Activated naive CD8-positive, alpha-beta T cell treated with anti-CD3 and anti-CD28 coated beads, Interleukin-2, amount 50 U/mL, for 24 hours (primary cell): ENCODE data around the gene ABCG5.

Source experiments
- ATAC-seq: fragments of 150-1000 bp; cut with Tn5 transposase; one replicate; pipeline ENCODE4 v1.10.0; 2021
- DNase-seq: peaks from one replicate; pipeline ENCODE4 v3.0.0; 2021
- H3K27ac Mint-ChIP-seq: one replicate; pipeline ENCODE4 v1.8.0; 2021; ENCODE audit warnings: mild to moderate bottlenecking, mixed read lengths
- H3K27me3 Mint-ChIP-seq: one replicate; pipeline ENCODE4 v1.8.0; 2021; ENCODE audit warnings: mixed read lengths
- H3K36me3 Mint-ChIP-seq: one replicate; pipeline ENCODE4 v1.8.0; 2021; ENCODE audit warnings: low read depth, mixed read lengths
- H3K4me1 Mint-ChIP-seq: one replicate; pipeline ENCODE4 v1.8.0; 2021; ENCODE audit warnings: mixed read lengths
- H3K4me3 Mint-ChIP-seq: one replicate; pipeline ENCODE4 v1.8.0; 2021; ENCODE audit warnings: mild to moderate bottlenecking, moderate library complexity, mixed read lengths
- H3K9me3 Mint-ChIP-seq: one replicate; pipeline ENCODE4 v1.8.0; 2021; ENCODE audit warnings: mixed read lengths

ABCG5 gene

DNA sequence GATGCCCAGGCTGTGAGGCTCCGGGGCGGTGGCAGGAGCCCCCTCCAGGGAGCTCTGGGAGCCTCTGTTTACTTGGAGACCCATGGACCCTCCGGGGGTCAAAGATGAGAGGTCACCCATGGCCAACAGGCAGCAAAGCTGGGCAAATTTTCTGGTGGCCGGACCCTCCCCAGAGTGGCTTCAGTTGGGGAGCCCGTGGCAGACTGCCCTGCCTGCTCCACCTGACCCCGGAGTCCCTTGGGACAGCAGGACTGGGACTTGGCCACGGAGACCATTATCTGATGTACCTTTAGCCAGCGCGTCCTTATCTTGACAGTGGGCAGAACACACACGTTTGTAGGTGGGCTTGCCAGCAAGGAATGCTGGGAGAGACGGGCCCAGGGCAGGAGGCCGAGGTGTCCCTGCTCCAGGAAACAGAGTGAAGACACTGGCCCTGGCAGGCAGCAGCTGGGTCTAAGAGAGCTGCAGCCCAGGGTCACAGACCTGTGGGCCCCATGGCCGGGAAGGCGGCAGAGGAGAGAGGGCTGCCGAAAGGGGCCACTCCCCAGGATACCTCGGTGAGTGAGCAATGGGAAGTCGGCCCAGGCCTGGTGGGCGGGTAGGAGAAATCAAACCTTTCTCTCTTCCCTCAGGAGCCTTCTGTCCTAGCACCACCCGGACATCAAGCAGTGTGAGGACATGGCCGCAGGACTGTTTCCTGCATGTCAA, at the start of gene ABCG5, which contains the start of gene ABCG8:
ABCG5 (minus strand) TSS at position 280 of the 708 bp plus-strand sequence; CDS start at position 120, 160 bp downstream.
ABCG8 (plus strand) TSS at position 412 of the 708 bp plus-strand sequence; CDS start at position 495, 83 bp downstream.
- H3K9me3 Mint-ChIP-seq = no peaks in the 10 kb centered on the region
- H3K27ac Mint-ChIP-seq = no peak within 1 kb of the TSS
- H3K27me3 Mint-ChIP-seq = peaks cover 4% of the 10 kb centered on the region
- no peak within 1 kb of the TSS for H3K4me3 Mint-ChIP-seq
- DNase-seq (no peak), ATAC-seq (no peak)
- no peaks in the 10 kb centered on the region for H3K36me3 Mint-ChIP-seq
- H3K4me1 Mint-ChIP-seq = no peaks in the 10 kb centered on the region

DNA sequence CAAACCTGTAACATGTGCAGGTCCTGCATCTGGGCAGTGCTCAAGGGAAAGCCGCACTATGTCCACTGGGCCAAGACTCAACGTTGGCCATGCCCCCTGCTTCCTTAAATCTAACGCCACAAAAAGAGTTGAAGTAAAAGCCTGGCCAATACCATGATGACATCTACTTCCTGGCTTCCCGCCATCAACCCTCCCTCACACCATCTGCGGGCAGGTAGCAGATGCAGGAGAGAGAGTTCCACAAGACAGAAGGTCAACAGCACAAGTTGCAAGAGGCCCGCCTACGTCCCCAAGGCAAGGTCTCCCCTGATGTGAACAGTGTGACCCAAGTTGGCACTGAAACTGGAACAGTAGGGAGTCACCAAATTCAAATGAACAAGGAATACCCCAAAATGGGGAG, 48.5 kb upstream of the ABCG5 start:
- Mint-ChIP-seq H3K27me3 (no peaks in the 10 kb centered on the region), H3K36me3 (peaks cover 52% of the 10 kb centered on the region), H3K4me3 (no peak overlapping the region), H3K27ac (peak overlapping the region; percentile 14), H3K9me3 (no peaks in the 10 kb centered on the region), H3K4me1 (peaks cover 11% of the 10 kb centered on the region)
- DNase-seq (no peak), ATAC-seq (no peak)

DNA sequence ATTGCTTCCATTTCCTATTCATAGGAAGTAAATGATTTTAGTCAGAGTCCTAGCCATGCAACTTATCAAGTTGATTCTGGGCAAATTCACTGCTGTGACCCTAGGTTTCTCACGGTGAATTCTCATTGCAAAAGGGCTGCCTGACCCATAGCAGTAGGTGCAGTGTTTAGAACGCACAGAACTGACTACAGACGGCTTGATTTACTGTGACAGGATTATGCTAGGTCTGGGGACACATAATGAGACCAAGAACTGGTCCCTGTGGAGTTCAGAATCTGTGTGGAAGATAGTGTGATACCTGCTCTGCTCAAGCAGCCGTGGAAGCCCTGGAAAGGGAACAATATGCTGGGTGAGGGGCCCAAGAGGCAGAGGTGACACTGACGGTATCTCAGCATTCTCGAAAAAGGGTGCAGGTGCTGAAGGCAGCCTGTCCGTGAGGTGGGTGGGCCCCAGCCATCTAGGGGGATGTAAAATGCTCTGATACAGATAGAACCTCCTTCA, 46.5 kb upstream of the ABCG5 start:
- ATAC-seq (no peak), DNase-seq (no peak)
- Mint-ChIP-seq H3K27me3 (no peaks in the 10 kb centered on the region), H3K27ac (no peak overlapping the region), H3K4me3 (no peak overlapping the region), H3K36me3 (peaks cover 35% of the 10 kb centered on the region), H3K4me1 (peaks cover 11% of the 10 kb centered on the region), H3K9me3 (no peaks in the 10 kb centered on the region)

- Mint-ChIP-seq H3K27ac (no peak overlapping the region), H3K27me3 (no peaks in the 10 kb centered on the region), H3K4me3 (no peak overlapping the region), H3K9me3 (no peaks in the 10 kb centered on the region), H3K4me1 (peaks cover 11% of the 10 kb centered on the region), H3K36me3 (peaks cover 30% of the 10 kb centered on the region)
- DNase-seq = no peak
- no peak for ATAC-seq
These were observed 46.0 kb upstream of the ABCG5 start for GRCh38 chr2:43884689-43885088.

- Mint-ChIP-seq H3K27ac (no peak overlapping the region), H3K9me3 (no peaks in the 10 kb centered on the region), H3K4me3 (no peak overlapping the region), H3K36me3 (peaks cover 8% of the 10 kb centered on the region), H3K27me3 (no peaks in the 10 kb centered on the region), H3K4me1 (peaks cover 7% of the 10 kb centered on the region)
- no peak for ATAC-seq
- DNase-seq = no peak
These were observed 43.7 kb upstream of the ABCG5 start for GRCh38 chr2:43882312-43882711.

DNA sequence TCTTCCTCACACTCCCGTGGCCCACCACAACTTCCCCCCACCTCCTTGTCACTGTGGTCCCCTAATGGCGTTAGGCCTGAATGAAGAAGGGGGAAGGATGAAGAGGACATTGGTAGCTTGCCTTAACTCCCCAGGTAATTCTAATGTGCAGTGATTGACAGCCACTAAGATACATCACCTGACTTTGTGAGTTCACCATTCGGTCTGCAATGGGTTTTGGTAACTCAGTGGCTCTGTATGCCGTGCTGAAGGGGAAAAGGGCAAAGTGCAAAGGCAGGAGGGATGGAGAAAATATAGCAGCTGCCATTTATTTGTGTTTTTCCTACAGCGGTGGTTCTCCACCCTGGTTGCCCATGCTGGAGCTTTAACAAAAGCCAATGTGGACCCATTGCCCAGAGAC, 42.3 kb upstream of the ABCG5 start:
- Mint-ChIP-seq H3K27ac (no peak overlapping the region), H3K36me3 (no peaks in the 10 kb centered on the region), H3K27me3 (peaks cover 9% of the 10 kb centered on the region), H3K9me3 (no peaks in the 10 kb centered on the region), H3K4me1 (no peaks in the 10 kb centered on the region), H3K4me3 (no peak overlapping the region)
- no peak for ATAC-seq
- DNase-seq = no peak

DNA sequence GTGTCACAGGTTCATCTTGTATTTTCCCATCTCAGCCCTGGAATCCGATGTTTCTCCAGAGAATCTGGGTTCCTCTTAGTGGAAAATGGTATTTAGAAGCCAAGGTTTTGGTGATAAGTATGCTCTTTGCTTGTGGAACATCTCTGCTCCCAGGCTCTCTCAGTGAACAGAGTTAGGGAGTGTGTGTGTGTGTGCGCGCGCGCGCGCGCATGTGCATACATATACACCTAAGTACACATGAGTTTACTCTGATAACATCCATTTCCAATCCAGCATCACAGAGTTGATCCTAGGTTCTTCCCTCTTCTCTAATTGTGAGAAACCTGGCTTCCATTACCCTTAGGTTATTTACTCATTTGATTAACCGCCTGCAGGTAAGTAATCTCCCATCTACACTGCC, 41.8 kb upstream of the ABCG5 start:
- DNase-seq = no peak
- H3K27me3 Mint-ChIP-seq = peaks cover 9% of the 10 kb centered on the region
- no peaks in the 10 kb centered on the region for H3K4me1 Mint-ChIP-seq
- no peak for ATAC-seq
- H3K36me3 Mint-ChIP-seq = no peaks in the 10 kb centered on the region
- H3K27ac Mint-ChIP-seq = no peak overlapping the region
- no peaks in the 10 kb centered on the region for H3K9me3 Mint-ChIP-seq
- H3K4me3 Mint-ChIP-seq = no peak overlapping the region

DNA sequence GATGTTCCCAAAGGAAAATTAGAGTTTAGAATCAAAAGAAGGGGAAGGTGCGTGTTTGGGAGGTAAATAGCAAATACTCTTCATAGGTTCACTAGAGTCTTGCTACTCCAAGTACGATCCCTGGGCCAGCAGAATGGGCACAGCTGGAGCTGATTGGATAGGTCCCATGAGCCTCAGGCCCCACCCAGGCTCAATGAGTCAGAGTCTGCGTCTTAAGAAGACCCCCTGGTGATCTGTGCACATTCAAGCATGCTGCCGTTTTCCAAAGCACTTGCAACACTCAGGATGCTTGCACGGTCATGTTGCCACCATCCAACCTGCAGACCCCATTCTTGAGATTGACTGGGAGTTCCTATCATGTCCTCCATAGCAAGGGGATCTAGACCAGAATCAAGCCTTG, 40.6 kb upstream of the ABCG5 start:
- Mint-ChIP-seq H3K27ac (no peak overlapping the region), H3K4me1 (no peaks in the 10 kb centered on the region), H3K9me3 (no peaks in the 10 kb centered on the region), H3K4me3 (no peak overlapping the region), H3K36me3 (no peaks in the 10 kb centered on the region), H3K27me3 (peaks cover 11% of the 10 kb centered on the region)
- DNase-seq = no peak
- no peak for ATAC-seq

GRCh38 chr2:43877782-43878464, 39.3 kb upstream of the ABCG5 start:
- Mint-ChIP-seq H3K9me3 (no peaks in the 10 kb centered on the region), H3K4me3 (no peak overlapping the region), H3K27ac (no peak overlapping the region), H3K27me3 (peaks cover 15% of the 10 kb centered on the region), H3K4me1 (no peaks in the 10 kb centered on the region), H3K36me3 (no peaks in the 10 kb centered on the region)
- ATAC-seq = peak; percentile 77
- DNase-seq = peak; percentile 71

- no peak for DNase-seq
- Mint-ChIP-seq H3K4me3 (no peak overlapping the region), H3K27ac (no peak overlapping the region), H3K9me3 (no peaks in the 10 kb centered on the region), H3K4me1 (no peaks in the 10 kb centered on the region), H3K27me3 (peaks cover 22% of the 10 kb centered on the region), H3K36me3 (no peaks in the 10 kb centered on the region)
- ATAC-seq = no peak
These were observed 36.3 kb upstream of the ABCG5 start for GRCh38 chr2:43874776-43875451.

GRCh38 chr2:43872151-43872550, 33.5 kb upstream of the ABCG5 start:
- Mint-ChIP-seq H3K4me3 (no peak overlapping the region), H3K9me3 (no peaks in the 10 kb centered on the region), H3K27me3 (peaks cover 22% of the 10 kb centered on the region), H3K27ac (no peak overlapping the region), H3K4me1 (no peaks in the 10 kb centered on the region), H3K36me3 (no peaks in the 10 kb centered on the region)
- ATAC-seq (no peak), DNase-seq (no peak)

DNA sequence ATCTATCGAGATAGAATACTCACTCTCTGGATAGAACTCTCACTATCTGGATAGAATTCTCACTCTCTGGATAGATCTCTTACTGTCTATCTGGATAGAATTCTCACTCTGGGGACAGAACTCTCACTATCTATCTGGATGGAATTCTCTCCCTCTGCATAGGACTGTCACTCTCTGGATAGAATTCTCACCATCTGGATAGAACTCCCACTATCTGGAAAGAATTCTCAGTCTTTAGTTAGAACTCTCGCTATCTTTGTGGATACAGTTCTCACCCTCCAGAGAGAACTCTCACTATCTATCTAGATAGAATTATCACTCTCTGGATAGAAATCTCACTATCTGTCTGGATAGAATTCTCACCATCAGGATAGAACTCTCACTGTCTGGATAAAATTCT, 16.7 kb upstream of the ABCG5 start:
- Mint-ChIP-seq H3K36me3 (no peaks in the 10 kb centered on the region), H3K9me3 (no peaks in the 10 kb centered on the region), H3K27ac (no peak overlapping the region), H3K4me3 (no peak overlapping the region), H3K27me3 (peaks cover 31% of the 10 kb centered on the region), H3K4me1 (no peaks in the 10 kb centered on the region)
- ATAC-seq (no peak), DNase-seq (no peak)

DNA sequence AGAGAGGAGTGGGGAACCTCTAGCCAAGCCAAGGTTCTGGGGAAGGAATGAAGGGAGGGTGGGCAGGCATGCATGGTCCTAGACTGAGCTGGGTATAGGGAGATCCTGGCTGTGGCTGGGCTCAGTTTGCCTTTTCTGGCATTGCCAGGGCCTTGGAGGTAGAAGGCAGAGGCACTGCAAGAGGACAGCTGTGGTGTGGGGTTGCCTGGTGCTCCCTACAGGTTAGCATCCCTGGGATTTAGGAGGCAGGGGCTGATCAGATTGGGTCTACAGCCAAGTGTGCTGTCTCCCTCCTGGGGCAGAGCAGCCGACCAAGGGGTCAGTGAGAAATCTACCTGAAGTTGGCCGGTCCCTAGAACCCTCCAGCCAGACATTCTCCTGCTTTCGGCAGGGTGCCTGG, 16.0 kb upstream of the ABCG5 start:
- H3K36me3 Mint-ChIP-seq = no peaks in the 10 kb centered on the region
- no peak overlapping the region for H3K4me3 Mint-ChIP-seq
- ATAC-seq (no peak), DNase-seq (no peak)
- no peaks in the 10 kb centered on the region for H3K4me1 Mint-ChIP-seq
- H3K27me3 Mint-ChIP-seq = peaks cover 27% of the 10 kb centered on the region
- H3K9me3 Mint-ChIP-seq = no peaks in the 10 kb centered on the region
- no peak overlapping the region for H3K27ac Mint-ChIP-seq

- no peaks in the 10 kb centered on the region for H3K9me3 Mint-ChIP-seq
- H3K36me3 Mint-ChIP-seq = no peaks in the 10 kb centered on the region
- no peak overlapping the region for H3K4me3 Mint-ChIP-seq
- H3K27me3 Mint-ChIP-seq = peaks cover 23% of the 10 kb centered on the region
- ATAC-seq (no peak), DNase-seq (no peak)
- no peaks in the 10 kb centered on the region for H3K4me1 Mint-ChIP-seq
- H3K27ac Mint-ChIP-seq = no peak overlapping the region
These were observed 14.8 kb upstream of the ABCG5 start for GRCh38 chr2:43853141-43854081.
